Cortex of kidney (tissue), 1 donor: ENCODE results near the gene NTSR1.

ENCODE experiments used
- DNase-seq: peaks from one replicate; lab custom pipeline; 2025; lab: John Stamatoyannopoulos, UW

The NTSR1 gene

DNA sequence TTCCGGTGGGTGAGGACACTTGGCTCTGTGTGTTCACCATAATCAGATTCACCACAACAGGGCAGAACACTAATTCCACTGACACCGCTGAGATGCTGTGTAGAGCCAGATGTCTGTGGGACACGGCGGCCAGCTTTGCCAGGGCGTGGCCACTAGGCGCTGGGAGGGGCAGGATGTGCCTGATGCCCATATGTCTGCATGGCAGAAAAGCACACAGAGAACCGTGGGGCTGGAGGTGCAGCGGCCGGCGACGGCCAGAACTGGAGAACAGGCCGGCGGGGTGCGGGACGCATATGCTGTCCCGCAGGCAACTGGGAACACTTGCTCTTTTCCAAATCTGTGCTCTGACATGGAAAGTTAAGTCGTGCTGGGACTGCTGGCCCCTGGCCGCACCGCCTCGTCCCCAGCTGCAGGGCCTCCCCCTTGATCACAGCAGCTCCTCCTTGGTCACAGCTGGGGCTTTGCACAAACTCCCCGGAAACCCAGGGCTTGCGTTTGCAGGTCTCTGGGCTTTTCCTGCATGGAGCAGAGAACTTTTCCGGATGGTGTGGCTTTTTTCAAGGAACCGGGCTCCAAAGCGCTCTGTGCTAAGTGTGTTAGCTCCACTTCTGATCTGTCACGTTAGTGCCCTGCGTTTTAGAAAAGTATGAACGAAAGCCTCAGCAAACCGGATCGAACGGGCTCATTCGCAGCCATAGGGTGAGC lies 31.1 kb downstream of the NTSR1 start:
- no peak for DNase-seq

DNA sequence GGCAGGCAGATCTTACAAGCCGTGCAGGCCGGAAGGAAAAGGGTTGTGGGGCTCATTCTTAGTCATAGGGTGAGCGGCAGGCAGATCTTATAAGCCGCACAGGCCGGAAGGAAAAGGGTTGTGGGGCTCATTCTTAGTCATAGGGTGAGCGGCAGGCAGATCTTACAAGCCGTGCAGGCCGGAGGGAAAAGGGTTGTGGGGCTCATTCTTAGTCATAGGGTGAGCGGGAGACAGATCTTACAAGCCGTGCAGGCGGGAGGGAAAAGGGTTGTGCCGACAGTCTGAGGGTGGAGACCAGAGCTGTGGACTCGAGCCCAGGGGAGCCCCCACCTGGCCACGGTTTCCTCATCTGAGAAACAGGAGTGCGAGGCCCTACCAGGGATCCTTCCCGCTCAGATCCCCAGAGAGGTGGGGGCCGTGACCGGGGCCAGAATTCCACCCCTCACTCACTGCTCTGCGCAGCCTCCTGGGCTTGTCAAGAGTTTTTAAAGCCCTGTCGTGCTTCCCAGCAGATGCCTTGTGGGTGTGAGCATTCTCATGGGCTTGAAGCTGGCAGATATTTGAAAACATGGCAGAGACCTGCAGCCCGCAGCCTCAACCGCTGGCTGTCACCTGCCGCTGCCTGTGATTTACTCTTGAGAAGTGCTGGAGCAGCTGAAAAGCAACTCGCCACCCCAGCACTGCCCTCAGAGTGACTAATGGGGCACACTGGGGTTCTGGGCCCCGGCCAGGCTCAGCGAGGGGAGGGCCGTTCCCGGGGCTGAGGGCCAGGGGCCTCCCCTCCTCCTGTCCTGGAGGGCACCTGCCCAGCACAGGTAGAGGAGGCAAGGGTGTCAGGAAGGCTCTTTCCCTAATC lies 31.9 kb downstream of the NTSR1 start:
- DNase-seq: no peak

DNA sequence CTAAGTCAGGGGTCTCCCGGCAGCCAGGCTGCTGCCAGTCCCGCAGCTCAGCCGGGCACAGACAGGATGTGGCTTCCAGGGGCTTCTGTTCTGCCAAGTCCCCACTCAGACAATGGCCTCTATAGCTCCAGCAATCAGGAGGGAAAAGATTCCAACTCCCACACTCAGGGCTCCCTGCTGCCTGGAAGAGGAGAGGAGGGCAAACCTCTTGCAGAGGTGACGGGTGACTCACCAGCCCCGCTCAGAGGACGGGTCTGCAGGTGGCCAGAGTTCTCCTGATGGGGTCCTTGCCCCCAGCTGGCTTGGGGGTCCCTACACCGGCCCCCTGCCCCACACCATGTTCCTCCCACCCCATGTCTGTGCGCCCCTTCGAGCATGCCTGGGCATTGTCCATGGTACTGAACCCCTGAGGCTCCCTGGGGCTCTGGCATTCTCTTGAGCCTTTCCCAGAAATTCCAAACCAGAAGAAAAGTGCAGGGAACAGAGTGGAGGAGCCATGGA lies 32.6 kb downstream of the NTSR1 start:
- DNase-seq: no peak

DNA sequence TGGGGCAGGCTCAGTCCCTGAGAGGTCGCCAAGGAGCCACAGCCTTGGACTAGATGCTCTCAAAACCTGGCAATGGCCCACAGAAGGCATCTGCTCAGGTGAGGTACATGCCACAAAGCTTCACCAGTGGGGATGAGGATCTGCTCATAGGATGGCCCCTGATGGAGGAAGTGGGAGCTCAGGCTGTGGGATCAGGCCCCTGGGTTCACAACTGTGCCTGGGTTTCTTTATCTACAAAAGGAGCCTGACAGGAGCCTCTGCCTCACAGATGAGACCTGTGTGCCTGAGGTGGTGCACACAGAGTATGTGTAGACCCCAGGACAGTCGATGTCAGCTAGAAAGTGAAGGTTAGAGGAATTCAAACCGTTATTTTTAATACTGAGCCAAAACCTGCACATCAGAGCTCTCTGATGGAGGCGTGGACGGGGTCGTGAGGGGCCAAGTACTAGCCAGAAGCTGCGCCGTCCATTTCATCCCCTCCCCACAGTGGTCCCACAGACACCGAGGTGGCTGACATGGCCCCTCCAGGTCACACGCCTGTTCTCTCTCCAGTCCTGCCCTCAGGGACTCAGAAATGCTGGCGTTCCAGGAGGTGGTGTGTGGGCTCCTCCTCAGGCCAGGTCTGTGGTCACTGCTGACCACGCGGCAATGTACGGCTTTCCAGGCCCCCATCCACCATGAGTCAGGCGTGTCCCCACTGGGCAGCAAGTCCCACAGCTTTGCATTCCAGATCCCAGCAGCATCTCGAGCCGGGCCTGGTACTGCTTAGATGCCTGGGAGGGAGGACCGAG lies 33.3 kb downstream of the NTSR1 start:
- no peak for DNase-seq

DNA sequence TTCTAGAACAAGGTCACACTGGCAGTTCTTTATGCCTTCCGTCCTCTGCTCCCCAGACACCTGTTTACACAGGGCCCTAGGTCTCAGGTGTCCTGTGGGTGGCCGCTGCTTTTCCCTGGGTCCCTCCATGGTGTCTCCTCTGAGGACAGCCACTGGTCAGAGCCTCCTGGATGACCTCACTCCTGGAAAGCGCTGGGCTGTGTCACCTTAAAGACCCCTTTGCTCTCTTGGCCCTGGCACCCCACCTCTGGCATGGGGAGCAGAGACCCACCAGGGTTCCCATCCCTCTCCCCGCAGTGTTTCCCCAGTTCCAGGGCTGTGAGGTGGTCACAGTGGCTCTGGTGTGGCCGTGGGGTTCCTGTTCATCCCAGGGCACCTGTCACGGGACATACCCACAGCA lies 33.9 kb downstream of the NTSR1 start:
- DNase-seq: no peak

DNA sequence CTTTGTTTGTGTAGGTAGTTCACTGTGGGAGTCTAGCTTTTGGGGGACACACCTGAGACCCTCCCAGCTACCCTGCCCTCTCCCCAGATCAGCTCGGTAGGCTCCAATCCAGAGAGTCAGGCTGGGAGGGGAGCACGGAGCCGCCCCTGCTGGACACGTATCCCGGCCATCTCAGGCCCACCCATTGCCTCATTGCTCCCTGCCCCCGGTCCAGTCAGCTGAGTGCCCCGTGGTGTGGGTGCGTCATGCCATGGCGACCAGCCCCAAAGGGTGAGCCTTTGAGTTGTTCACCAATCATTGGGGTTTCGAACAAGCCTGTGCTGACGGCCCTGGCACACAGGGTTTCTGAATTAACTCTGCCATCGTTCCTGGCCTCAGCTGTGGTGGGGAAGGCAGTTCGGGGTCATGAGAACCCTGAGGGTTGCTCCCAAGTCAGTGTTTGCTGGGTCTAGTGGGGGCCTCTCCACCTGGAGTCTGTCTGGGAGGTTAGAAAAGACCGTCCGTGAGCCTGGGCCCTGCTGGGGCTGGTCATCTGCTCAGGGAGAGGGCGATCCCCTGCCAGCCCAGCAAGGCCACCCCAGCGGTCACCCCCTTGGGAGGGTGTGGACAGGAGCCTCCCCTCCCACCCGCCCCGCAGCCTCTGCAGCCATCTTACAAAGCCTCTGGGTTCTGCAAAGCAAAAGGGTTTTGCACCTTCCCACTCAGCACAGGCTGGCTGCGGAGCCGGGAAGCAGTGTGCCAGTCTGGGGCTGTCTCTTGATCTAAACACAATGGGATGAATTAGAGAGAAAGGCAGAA lies 34.5 kb downstream of the NTSR1 start:
- no peak for DNase-seq

DNA sequence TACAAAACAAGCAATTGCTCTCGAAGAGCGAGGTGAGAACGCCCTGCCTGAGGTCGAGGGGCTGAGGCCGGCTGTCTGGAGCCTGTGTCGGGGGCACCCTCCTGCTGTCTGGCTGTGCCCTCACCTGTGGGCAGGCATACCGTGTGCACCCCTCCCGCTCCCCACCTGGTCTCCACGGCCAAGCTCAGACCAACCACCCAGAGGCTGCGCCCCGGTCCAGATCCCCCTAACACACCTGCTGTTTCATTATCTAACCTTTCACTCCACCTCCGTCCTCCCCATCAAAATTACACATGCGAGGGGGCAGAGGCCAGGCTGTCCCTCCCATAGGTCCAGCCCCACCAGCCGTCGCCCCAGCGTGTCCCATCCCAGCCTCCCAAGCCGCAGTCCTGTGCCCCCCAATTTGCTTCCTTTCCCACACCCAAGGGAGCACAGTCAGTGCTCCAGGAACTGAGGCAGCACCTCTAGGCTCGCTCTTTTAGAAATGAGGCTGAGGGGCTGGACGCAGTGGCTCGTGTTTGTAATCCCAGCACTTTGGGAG lies 35.2 kb downstream of the NTSR1 start:
- no peak for DNase-seq

DNA sequence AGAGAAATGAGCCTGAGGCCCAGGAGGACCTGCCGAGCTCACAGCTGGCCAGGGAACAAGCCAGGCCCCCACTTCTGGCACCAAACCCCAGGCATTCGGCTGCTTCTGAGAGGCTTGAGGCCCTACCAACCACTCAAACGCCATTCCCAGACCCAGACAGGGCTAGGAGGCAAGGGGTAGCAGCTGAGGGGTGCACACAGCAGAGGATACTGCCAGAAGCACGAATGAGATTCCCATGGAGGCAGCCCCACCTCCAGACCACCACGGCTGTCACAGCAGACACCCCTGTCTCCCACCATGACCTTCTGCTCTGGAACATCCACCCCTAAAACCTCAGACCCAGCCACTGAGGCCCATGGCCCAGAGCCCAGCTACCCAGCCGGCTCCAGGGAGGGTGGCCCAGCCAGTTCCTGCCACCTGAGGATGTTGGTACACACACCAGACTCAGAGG lies 36.1 kb downstream of the NTSR1 start:
- DNase-seq: no peak

DNA sequence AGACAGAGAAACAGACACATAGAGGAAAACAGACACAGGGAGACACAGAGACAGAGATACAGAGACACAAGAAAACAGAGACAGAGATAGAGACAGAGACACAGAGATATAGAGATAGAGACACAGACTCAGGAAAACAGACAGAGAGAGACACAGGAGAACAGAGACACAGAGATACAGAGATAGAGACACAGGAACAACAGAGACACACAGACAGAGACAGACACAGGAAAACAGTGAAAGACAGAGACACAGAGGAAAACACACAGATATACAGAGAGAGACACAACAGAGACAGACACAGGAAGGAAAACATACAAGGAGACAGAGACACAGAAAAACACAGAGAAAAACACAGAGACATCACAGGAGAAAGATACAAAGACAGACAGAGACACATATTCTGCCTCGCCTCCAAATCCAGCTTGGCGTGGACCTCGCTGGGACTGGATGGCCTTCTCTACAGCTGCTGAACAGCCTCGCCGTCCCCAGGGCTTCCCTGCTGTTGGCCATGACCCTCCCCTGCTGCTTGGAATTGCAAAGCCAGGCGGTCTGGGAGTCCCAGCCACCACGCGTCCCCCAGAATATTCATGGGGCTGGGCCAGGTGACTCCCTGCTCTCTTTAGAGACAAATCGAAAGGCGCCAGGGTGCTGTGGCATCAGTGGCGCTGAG lies 36.8 kb downstream of the NTSR1 start:
- no peak for DNase-seq

DNA sequence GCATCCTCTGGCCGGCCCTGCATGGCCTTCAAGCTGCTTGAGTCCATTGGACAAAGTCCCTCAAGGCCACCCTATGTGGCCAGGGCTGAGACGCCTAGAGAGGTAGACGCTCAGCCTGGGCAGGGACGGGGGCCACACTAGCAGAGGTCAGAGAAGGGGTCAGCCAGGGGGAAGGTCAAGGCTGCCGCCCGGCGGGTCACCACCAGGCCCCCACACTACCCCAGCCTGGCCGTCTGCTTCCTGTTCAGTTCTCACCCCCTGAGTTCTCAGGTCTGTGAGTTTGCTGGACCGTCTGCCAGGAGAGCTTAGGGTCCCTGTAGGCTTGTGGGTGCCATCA lies 37.3 kb downstream of the NTSR1 start:
- no peak for DNase-seq

DNA sequence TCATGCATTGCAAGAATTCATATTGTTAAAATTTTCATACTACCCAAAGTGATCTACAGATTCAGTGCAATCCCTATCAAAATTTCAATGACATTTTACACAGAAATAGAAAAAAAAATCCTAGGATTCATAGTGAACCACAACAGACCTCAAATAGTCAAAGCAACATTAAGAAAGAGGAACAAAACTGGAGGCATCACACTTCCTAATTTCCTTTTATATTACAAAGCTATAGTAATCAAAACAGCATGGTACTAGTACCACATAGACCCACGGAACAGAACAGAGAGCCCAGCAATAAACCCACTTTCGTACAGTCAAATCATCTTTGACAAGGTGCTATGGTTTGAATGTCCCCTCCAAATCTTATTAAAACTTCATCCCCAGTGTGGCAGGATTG lies 39.7 kb downstream of the NTSR1 start:
- DNase-seq: no peak

DNA sequence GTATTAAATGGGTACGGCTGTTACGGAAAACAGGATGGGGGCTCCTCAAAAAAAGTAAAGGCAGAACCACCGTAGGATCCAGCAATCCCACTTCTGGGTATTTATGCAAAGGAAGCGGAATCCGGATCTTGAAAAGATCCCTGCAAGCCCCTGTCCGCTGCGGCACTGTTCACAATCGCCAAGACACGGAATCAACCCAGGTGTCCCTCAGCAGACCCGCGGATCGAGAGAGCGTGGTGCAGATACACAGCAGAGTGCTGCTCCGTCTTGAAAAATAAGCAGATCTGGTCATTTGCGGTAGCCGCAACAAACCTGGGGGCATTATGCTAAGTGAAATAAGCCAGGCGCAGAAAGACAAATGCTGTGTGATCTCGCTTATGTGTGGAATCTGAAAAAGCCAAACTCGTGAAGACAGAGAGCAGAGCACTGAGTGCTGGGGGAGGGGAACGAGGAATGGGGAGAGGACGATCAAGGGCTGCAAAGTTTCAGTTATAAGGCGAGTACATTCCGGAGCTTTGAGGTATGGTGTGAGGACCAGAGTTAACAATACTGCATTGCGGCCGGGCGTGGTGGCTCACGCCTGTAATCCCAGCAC lies 41.3 kb downstream of the NTSR1 start:
- no peak for DNase-seq

DNA sequence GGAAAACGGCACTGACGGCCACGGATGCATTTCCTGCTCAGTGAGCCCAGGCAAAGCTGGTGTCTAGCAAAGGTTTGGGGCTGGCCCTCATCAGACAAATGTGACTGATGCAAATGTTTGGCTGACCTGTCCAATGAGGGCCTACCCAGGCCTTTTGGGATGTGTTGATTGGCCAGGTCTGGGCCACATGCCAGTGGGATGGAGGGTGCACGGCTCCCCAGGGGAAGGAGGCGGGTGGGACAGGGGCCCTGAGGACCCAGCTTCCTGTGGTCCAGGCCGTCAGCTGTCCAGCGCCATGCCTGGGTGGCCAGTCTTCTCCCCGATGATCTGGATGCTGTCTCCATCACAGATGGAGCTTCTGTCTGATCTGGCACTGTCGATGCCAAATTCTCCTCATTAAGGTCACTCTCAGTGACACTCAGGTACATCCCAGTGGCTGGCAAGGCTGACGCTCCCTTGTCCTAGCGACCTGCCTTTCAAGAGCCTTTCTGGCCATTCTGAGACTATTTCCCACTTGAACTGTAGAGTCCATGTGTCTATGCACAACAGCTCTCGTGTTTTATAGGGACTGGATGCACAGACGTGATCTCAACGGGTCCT lies 43.0 kb downstream of the NTSR1 start:
- no peak for DNase-seq

DNA sequence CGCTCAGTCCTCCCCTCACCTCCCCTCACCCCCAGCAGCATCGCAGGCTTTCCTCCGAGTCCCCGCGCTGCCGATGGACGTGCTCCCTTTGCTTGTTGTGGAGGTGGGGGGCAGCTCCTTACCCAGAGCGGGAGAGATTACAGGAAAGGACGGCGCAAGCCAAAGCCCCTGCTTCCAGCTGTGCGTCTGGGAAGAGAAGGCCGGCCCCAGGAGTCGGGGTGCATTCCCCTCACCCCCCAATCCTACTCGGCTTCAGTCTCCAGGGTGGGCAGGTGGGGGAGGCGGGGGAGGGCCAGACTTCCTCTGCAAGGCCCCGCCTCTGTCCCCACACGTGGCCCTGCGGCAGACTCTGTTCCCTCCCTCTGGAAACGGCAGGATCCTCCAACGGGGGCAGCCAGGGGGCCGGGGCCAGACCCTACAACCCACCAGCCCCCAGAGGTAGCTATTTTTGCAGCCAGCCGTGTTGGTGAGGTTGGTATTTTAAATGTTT lies 43.6 kb downstream of the NTSR1 start:
- no peak for DNase-seq

DNA sequence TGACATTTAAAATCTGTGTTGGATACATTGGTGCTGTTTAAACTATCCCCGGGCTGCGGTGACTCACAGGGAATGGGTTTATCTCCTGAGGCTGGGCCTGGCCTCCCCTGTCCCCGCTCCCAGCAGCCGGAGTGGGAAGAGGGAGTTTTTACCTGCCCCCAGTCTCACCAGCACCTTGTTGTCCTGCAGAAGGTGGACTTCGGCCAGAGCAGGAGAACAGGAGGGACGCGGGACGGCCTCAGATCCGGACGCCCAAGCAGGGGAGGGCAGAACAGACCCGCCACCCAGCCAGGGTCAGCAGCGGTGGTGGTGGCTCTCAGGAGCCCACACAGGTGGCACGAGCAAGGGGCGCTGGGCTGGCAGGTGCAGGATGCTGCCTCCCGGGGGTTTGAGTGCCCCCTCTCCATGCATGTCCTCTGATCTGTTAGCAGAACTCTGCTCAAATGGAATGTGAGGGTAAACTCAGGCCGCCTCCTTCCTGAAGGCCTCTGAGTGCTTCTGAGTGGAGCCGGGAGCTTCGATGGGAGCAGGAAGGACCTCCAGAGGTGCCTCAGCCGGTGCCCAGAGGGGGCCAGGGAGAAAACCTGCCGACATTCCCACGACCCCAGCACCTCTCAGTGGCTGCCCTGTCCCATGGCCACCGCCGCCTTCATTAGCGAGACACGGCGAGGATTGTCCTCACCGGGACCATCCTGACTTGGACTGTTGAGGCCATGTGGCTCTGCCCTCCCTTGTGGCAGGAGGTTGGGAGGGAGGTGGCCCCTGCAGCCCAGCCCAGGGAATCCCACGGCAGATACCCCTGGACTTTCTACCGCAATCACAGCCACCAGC lies 44.2 kb downstream of the NTSR1 start:
- DNase-seq: no peak

DNA sequence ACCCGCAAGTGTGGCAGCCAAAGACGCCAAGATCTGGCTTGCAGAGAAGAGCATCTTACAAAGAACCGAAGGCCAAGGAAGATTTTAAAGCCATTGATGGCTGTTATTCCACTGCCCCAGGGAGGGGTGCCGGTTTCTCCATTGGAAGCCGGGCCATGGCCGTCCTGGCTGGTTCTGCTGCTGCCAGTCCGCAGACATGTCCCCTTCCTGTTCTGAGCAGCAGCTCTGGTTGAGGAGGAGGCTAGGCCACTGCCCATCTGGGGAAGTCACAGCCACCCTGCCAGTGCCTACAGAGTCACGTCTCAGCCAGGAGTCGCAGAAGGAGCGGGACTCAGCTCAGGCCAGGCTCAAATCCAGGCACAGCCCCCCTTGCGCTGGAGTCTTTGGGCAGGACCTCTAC lies 45.0 kb downstream of the NTSR1 start:
- no peak for DNase-seq

DNA sequence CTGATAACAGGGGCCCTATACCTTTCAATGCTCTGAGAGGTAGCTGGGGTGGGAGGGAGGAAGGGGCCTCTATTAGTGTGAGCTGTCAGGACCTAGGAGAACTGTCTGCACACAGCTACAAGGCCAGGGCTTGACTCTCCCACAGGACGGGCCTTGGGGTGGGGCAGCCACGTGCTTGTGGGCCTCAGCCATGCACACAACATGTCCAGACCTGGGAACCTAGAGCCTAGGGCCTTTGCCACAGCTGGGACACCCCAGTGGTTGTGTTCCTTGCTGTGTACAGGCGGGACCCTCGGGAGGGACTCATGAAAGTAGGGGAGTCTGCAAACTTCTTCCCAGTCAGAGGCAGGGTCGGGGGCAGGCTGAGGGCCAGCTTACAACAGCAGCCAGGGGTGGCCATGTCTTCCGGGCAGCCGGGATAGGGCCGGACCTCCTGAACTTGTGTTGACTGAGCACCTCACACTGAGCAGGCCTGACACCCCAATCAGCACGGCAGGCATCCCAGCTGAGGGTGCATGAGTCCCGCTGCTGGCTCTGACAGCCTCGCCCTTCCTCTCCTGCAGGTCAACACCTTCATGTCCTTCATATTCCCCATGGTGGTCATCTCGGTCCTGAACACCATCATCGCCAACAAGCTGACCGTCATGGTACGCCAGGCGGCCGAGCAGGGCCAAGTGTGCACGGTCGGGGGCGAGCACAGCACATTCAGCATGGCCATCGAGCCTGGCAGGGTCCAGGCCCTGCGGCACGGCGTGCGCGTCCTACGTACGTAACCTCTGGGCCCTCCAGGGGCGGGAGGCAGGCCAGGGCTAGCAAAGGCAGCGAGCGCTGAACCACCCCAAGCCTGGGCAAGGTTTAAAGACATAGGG lies 45.7 kb downstream of the NTSR1 start:
- DNase-seq: no peak

DNA sequence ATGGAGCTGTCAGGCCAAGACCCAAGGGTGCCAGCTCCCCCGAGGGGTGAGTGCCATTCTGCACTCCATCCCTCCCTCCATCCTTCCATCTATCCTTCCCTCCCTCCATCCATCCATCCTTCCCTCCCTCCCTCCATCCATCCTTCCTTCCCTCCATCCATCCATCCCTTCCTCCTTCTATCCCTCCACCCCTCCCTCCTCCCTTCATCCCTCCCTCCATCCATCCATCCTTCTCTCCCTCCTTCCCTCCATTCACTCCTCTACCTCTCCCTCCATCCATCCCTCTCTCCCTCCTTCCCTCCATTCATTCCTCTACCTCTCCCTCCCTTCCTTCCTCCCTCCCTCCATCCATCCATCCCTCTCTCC lies 46.3 kb downstream of the NTSR1 start:
- DNase-seq: no peak
